Activated naive CD4-positive, alpha-beta T cell (primary cell): ENCODE data around the gene LILRB1.
"Not testable (repeated sequence)": the region's sequence is repeated elsewhere in the genome, so short reads cannot be mapped to it uniquely, and the experiment has no call there.

ENCODE experiments used
- DNase-seq, 4 experiments: peaks; one replicate each; lab custom pipeline; 2025; lab: John Stamatoyannopoulos, UW

LILRB1 gene

GRCh38 chr19:54662730-54663129 is 32.4 kb downstream of the LILRB1 start, which contains the start of gene LILRB4:
LILRB4 (plus strand) TSS chr19:54662985; CDS start chr19:54663034, 49 bp downstream.
- no peak for DNase-seq

- no peak for DNase-seq
Observed at GRCh38 chr19:54665530-54665929, 35.2 kb downstream of the LILRB1 start.

- no peak for DNase-seq
Observed at GRCh38 chr19:54667217-54667616, 36.9 kb downstream of the LILRB1 start.

GRCh38 chr19:54668353-54668752 is 38.1 kb downstream of the LILRB1 start:
- no peak for DNase-seq

GRCh38 chr19:54670576-54671357 is 40.5 kb downstream of the LILRB1 start:
- no peak for DNase-seq

GRCh38 chr19:54673222-54673621 is 42.9 kb downstream of the LILRB1 start:
- DNase-seq = no peak

- DNase-seq = no peak
Observed at GRCh38 chr19:54674021-54674617, 43.8 kb downstream of the LILRB1 start.

GRCh38 chr19:54676210-54676834 is 46.0 kb downstream of the LILRB1 start:
- not testable (repeated sequence) for DNase-seq

- no peak for DNase-seq
Observed at GRCh38 chr19:54677217-54677616, 46.9 kb downstream of the LILRB1 start.

GRCh38 chr19:54681596-54681995 is 51.3 kb downstream of the LILRB1 start:
- DNase-seq = not testable (repeated sequence)

GRCh38 chr19:54682306-54682856 is 52.1 kb downstream of the LILRB1 start:
- no peak for DNase-seq

- DNase-seq = no peak
Observed at GRCh38 chr19:54684527-54684926, 54.2 kb downstream of the LILRB1 start.
